Measurements from ENCODE around the gene FCRLB. TPM values are rescaled to one million over a fixed set of nuclear protein-coding genes. Genes with fewer than 3 reads are reported as not detected.

Gene FCRLB
- total and polyA plus RNA-seq, 9 of the 15 experiments (the other 6 are each of a cell fraction or from before 2014, with no cell fraction given) = 0.20 to 4.6 (median 1.3) TPM

DNA sequence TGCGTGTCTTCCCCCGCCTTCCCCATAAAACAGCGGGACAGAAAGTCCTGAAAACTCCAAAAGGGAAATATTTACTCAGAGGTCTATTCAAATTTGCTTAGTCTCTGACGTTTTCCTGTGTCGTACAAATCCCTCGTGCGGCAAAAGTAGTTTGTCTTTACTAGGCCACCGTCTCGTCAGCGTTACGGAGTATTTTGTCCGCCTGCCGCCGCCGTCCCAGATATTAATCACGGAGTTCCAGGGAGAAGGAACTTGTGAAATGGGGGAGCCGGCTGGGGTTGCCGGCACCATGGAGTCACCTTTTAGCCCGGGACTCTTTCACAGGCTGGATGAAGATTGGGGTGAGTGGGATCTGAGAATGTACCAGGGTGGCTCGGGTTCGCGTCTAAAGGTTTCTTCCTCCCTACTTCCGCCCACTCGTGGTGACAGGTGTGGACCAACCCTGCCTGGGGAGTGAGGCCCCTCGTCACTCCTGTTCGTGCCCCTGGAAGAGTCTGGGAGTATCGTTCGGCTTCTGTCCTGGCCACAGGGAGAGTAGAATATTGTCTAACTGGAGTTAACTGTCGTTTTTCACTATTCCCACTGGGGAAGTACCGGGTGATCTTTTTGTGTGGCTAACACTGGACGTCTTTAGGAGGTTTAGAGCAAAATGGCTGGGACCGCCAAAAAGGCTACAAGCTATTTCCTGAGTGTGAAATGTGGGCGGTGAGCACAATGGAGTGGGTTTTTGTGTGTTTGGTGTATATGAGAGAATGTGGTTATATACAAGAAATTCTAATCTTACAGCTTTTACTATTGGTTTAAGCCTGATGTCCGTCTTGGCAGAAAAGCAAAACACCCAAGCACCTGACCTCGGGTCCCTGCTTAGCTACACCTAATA, 45.0 kb downstream of the FCRLB start, which contains the start of gene ATF6 (continued):
- TF ChIP-seq CC2D1A (IDR thresholded peaks at IDR 0.05) = peak; percentile 90
- peak; percentile 89 for TF ChIP-seq EP400 (IDR thresholded peaks at IDR 0.05)
- TF ChIP-seq ZNF79 (CRISPR knock-in tag; IDR thresholded peaks at IDR 0.05; ENCODE audit: low read depth) = no peak
- no peak for TF ChIP-seq RFX1 (IDR thresholded peaks at IDR 0.05)
- 0 out of 2 replicates have a peak, but pooled peaks have one; percentile 45 for TF ChIP-seq ARID2 (IDR thresholded peaks at IDR 0.05)
- TF ChIP-seq ELF1 (tag; IDR thresholded peaks at IDR 0.05) = peak; percentile 82
- TF ChIP-seq HDAC1 (IDR thresholded peaks at IDR 0.05) = peak; percentile 46 to 92; a peak in 3 of 4 replicates
- no peak for TF ChIP-seq DDX20 (tag; IDR thresholded peaks at IDR 0.05; ENCODE audit: low read depth)
- TF ChIP-seq POU5F1 (IDR thresholded peaks at IDR 0.05; ENCODE audit: borderline replicate concordance, low read depth, low read length, partially characterized antibody) = peak; percentile 100
- TF ChIP-seq, protein P1, sequence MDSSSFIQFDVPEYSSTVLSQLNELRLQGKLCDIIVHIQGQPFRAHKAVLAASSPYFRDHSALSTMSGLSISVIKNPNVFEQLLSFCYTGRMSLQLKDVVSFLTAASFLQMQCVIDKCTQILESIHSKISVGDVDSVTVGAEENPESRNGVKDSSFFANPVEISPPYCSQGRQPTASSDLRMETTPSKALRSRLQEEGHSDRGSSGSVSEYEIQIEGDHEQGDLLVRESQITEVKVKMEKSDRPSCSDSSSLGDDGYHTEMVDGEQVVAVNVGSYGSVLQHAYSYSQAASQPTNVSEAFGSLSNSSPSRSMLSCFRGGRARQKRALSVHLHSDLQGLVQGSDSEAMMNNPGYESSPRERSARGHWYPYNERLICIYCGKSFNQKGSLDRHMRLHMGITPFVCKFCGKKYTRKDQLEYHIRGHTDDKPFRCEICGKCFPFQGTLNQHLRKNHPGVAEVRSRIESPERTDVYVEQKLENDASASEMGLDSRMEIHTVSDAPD (CRISPR knock-in tag; IDR thresholded peaks at IDR 0.05) = no peak
- no peak for TF ChIP-seq TSC22D4 (tag; IDR thresholded peaks at IDR 0.05)
- TF ChIP-seq PYGO2 (tag; IDR thresholded peaks at IDR 0.05) = no peak
- 0 out of 2 replicates have a peak, but pooled peaks have one; percentile 8 for TF ChIP-seq ZNF212 (CRISPR knock-in tag; IDR thresholded peaks at IDR 0.05)
- TF ChIP-seq BRF1 (IDR thresholded peaks at IDR 0.05; ENCODE audit: borderline replicate concordance, extremely low read depth, insufficient read length) = no peak
- TF ChIP-seq ZZZ3 (IDR thresholded peaks at IDR 0.05) = no peak
- no peak for TF ChIP-seq ZNF830 (CRISPR knock-in tag; IDR thresholded peaks at IDR 0.05)
- TF ChIP-seq MEIS2 (IDR thresholded peaks at IDR 0.05; ENCODE audit: partially characterized antibody) = peak; percentile 72
- no peak for TF ChIP-seq HMG20B (CRISPR knock-in tag; IDR thresholded peaks at IDR 0.05)
- TF ChIP-seq, protein P2, sequence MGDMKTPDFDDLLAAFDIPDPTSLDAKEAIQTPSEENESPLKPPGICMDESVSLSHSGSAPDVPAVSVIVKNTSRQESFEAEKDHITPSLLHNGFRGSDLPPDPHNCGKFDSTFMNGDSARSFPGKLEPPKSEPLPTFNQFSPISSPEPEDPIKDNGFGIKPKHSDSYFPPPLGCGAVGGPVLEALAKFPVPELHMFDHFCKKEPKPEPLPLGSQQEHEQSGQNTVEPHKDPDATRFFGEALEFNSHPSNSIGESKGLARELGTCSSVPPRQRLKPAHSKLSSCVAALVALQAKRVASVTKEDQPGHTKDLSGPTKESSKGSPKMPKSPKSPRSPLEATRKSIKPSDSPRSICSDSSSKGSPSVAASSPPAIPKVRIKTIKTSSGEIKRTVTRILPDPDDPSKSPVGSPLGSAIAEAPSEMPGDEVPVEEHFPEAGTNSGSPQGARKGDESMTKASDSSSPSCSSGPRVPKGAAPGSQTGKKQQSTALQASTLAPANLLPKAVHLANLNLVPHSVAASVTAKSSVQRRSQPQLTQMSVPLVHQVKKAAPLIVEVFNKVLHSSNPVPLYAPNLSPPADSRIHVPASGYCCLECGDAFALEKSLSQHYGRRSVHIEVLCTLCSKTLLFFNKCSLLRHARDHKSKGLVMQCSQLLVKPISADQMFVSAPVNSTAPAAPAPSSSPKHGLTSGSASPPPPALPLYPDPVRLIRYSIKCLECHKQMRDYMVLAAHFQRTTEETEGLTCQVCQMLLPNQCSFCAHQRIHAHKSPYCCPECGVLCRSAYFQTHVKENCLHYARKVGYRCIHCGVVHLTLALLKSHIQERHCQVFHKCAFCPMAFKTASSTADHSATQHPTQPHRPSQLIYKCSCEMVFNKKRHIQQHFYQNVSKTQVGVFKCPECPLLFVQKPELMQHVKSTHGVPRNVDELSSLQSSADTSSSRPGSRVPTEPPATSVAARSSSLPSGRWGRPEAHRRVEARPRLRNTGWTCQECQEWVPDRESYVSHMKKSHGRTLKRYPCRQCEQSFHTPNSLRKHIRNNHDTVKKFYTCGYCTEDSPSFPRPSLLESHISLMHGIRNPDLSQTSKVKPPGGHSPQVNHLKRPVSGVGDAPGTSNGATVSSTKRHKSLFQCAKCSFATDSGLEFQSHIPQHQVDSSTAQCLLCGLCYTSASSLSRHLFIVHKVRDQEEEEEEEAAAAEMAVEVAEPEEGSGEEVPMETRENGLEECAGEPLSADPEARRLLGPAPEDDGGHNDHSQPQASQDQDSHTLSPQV (IDR thresholded peaks at IDR 0.05) = no peak
- TF ChIP-seq, protein P3, sequence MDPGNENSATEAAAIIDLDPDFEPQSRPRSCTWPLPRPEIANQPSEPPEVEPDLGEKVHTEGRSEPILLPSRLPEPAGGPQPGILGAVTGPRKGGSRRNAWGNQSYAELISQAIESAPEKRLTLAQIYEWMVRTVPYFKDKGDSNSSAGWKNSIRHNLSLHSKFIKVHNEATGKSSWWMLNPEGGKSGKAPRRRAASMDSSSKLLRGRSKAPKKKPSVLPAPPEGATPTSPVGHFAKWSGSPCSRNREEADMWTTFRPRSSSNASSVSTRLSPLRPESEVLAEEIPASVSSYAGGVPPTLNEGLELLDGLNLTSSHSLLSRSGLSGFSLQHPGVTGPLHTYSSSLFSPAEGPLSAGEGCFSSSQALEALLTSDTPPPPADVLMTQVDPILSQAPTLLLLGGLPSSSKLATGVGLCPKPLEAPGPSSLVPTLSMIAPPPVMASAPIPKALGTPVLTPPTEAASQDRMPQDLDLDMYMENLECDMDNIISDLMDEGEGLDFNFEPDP (CRISPR knock-in tag; IDR thresholded peaks at IDR 0.05) = no peak

Measured in K562 (cell line).